Measurements from ENCODE around the gene ST8SIA6.

ST8SIA6 gene

DNA sequence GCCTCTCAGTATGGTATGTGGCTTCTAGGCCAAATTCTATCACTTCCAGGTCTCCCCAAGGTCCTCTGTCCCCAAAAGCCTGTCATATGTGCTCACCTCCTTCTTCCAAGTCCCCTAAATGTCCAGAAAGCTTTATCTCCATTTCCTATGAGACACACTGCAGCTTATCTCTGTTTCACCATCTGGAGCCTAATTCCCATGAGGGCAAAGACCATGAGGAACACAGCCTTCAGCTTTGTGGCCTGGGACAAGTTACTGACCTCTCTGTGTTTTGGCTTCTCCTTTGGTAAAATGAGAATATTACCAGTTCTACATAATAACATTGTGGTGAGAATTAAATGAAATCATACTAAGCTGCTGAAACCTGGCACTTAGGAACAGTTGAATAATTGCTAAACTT, 19.2 kb downstream of the ST8SIA6 start:
- Histone ChIP-seq H3K27me3 (ENCODE audit: low read depth, low read length) (no peaks in the 10 kb centered on the region), H3K9me3 (ENCODE audit: control insufficient read depth in 1 of 2, low read length in 2 of 2) (no peaks in the 10 kb centered on the region), H3K36me3 (ENCODE audit: control insufficient read depth in 1 of 2, insufficient read depth in 2 of 2, low read length in 2 of 2) (no peaks in the 10 kb centered on the region), H3K27ac (ENCODE audit: low read length) (no peak overlapping the region), H3K4me3 (ENCODE audit: low read depth in 1 of 2, low read length in 2 of 2) (no peak overlapping the region), H3K4me1 (ENCODE audit: control insufficient read depth in 1 of 2, insufficient read depth in 2 of 2, low read length in 2 of 2) (no peaks in the 10 kb centered on the region)

DNA sequence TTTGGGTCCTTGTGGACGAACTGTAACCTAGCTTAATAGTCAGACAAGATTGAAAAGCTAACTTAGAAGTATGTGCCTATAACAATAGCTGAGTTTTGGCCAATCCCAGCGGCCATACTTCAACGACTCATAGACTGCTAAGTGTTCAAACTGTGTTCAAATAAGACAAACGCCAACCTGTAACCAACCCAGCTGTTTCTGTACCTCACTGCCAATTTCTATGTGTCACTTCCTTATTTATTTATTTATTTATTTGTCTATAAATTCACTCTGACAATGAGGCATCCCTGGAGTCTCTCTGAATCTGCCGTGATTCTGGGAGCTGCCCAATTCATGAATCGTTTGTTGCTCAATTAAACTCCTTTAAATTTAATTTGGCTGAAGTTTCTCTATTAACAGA, 21.7 kb downstream of the ST8SIA6 start:
- Histone ChIP-seq H3K27me3 (ENCODE audit: low read depth, low read length) (no peaks in the 10 kb centered on the region), H3K9me3 (ENCODE audit: control insufficient read depth in 1 of 2, low read length in 2 of 2) (no peaks in the 10 kb centered on the region), H3K36me3 (ENCODE audit: control insufficient read depth in 1 of 2, insufficient read depth in 2 of 2, low read length in 2 of 2) (no peaks in the 10 kb centered on the region), H3K4me1 (ENCODE audit: control insufficient read depth in 1 of 2, insufficient read depth in 2 of 2, low read length in 2 of 2) (no peaks in the 10 kb centered on the region), H3K27ac (ENCODE audit: low read length) (no peak overlapping the region), H3K4me3 (ENCODE audit: low read depth in 1 of 2, low read length in 2 of 2) (no peak overlapping the region)

DNA sequence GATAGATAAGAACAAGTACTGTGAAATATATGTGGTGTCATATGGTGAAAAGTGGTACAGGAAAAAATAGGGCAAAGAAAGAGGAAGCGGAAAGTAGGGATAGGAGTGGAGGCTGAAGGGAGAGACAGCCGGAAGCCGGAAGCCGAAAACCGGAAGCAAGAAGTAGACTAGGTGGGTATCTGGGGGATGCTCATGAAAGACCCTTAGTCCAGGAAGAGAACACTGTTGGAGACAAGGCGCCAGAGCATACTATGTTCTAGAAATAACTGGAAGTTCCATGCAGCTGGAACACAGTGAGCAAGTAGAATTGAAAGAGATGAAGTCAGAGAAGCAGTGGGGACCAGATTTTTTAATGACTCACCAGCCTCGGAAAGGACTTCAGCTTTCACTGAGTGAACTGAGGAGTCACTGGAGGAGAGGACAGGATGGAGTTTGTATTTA, 22.5 kb downstream of the ST8SIA6 start:
- Histone ChIP-seq H3K27ac (ENCODE audit: low read length) (no peak overlapping the region), H3K36me3 (ENCODE audit: control insufficient read depth in 1 of 2, insufficient read depth in 2 of 2, low read length in 2 of 2) (no peaks in the 10 kb centered on the region), H3K4me1 (ENCODE audit: control insufficient read depth in 1 of 2, insufficient read depth in 2 of 2, low read length in 2 of 2) (no peaks in the 10 kb centered on the region), H3K4me3 (ENCODE audit: low read depth in 1 of 2, low read length in 2 of 2) (no peak overlapping the region), H3K9me3 (ENCODE audit: control insufficient read depth in 1 of 2, low read length in 2 of 2) (no peaks in the 10 kb centered on the region), H3K27me3 (ENCODE audit: low read depth, low read length) (no peaks in the 10 kb centered on the region)

DNA sequence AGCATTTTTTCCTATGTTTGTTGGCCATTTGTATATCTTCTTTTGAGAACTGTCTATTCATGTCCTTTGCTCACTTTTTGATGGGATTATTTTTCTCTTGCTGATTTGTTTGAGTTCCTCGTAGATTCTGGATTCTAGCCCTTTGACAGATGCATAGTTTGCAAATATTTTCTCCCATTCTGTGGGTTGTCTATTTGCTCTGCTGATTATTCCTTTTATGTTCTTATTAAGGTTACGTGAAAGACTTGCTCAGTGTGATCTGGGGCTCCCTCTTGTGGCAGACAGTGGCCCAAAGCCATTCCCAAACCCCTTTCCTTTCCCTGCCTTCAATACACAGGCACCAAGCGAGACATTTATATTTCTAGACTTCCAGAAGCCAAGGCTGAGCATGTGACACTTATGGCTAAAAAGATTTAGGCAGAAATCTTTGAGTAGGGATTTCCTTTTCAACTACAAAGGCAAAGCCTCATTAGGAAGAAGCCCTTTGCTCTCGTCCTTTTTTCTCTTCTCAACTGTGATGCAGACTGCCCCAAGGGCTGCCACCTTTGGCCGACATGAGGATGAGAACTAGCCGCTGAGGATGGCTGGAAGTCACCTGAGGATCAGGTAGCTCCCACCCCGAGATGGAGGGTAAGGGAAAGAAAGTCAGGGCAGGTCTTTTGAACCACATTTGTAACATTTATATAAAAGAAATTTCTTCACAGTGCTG, 23.6 kb downstream of the ST8SIA6 start:
- no peaks in the 10 kb centered on the region for H3K36me3 ChIP-seq (ENCODE audit: control insufficient read depth in 1 of 2, insufficient read depth in 2 of 2, low read length in 2 of 2)

DNA sequence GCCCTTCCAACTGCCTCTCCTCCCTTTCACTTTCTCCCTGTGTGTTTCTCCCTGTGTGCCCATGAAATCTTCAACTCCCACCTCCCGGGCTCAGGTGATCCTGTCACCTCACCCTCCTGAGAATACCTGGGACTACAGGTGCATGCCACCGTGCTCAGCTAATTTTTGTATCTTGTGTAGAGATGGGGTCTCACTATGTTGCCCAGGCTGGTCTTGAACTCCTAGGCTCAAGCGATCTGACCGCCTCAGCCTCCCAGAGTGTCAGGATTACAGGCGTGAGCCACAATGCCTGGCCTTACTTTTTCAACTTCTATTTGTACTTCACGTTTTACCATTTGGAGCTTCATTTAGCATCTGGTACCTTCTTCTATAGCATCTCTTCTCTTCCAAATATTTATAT, 24.9 kb downstream of the ST8SIA6 start:
- H3K27me3 ChIP-seq (ENCODE audit: low read depth, low read length): no peaks in the 10 kb centered on the region
- H3K4me1 ChIP-seq (ENCODE audit: control insufficient read depth in 1 of 2, insufficient read depth in 2 of 2, low read length in 2 of 2): no peaks in the 10 kb centered on the region
- H3K4me3 ChIP-seq (ENCODE audit: low read depth in 1 of 2, low read length in 2 of 2): no peak overlapping the region
- no peaks in the 10 kb centered on the region for H3K9me3 ChIP-seq (ENCODE audit: control insufficient read depth in 1 of 2, low read length in 2 of 2)
- H3K27ac ChIP-seq (ENCODE audit: low read length): no peak overlapping the region
- H3K36me3 ChIP-seq (ENCODE audit: control insufficient read depth in 1 of 2, insufficient read depth in 2 of 2, low read length in 2 of 2): no peaks in the 10 kb centered on the region

More for the DNA sequence above, 23.6 kb downstream of the ST8SIA6 start:
- Histone ChIP-seq H3K4me1 (ENCODE audit: control insufficient read depth in 1 of 2, insufficient read depth in 2 of 2, low read length in 2 of 2) (no peaks in the 10 kb centered on the region), H3K27ac (ENCODE audit: low read length) (no peak overlapping the region), H3K27me3 (ENCODE audit: low read depth, low read length) (no peaks in the 10 kb centered on the region), H3K9me3 (ENCODE audit: control insufficient read depth in 1 of 2, low read length in 2 of 2) (no peaks in the 10 kb centered on the region), H3K4me3 (ENCODE audit: low read depth in 1 of 2, low read length in 2 of 2) (no peak overlapping the region)

DNA sequence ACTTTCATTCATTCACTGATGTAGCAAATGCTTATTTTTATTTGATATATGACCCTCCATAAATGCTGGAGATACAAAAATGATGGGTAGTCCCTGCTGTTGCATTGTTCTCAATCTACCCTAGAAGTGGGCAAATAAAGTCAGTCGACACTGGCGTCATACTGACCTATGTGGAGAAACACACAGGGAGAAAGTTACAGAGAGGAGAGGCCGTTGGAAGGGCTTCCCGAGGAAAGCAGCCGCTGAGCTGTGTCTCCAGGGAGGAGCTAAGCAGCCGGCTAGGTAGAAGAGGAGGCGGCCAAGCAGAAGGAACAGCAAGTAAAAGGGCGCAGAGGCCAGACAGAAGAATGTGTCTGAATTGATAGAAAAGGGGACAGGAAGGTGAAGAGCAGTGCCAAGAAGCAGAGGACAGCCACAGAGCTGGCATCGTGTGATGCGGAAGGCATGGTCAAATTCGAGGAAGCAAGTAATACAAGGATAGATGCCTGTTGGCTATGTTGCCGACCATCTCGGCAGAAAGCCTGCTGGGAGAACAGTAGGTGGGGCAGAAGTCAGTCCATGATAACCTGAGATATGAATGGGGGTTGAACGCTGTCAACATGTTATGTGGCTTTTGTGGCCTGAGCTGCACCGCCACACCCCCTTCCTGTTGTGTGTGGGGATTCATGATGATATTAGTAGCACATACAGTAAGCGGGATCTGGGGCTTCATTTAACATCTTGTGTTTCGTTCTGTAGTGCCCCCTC, 25.9 kb downstream of the ST8SIA6 start:
- Histone ChIP-seq H3K4me3 (ENCODE audit: low read depth in 1 of 2, low read length in 2 of 2) (no peak overlapping the region), H3K4me1 (ENCODE audit: control insufficient read depth in 1 of 2, insufficient read depth in 2 of 2, low read length in 2 of 2) (no peaks in the 10 kb centered on the region), H3K27me3 (ENCODE audit: low read depth, low read length) (no peaks in the 10 kb centered on the region), H3K36me3 (ENCODE audit: control insufficient read depth in 1 of 2, insufficient read depth in 2 of 2, low read length in 2 of 2) (no peaks in the 10 kb centered on the region), H3K27ac (ENCODE audit: low read length) (no peak overlapping the region), H3K9me3 (ENCODE audit: control insufficient read depth in 1 of 2, low read length in 2 of 2) (no peaks in the 10 kb centered on the region)

DNA sequence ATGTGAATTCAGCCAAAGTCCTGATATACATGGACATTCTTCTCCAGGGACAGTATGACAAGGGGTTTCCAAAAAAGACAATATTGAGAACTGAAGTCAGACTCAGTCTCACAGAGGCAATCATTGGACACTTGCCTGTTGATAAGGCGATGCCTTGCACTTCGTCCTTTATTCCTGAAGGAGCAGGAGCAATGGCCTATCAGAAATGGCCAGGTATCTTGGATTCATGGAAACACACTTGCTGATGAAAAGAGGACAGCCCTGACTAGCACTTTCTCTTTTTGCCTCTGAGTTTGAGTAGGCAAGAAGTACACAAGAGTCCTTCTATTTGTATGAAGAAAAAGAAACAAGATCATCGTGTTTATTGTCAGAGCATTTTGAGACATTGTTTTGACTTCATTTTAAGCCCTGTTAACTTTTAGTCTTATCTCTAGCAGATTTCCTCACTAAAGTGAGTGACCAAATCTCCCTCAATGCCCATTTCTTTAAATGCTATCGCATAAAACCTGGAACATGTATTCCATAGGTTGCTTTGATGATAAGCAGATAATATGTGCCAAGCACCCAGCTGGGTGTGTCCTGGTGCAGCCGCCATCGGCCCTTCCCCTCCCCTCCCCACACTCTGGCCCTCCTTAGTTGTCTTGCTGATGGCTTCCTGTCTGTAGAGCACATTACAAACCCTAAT, 26.6 kb downstream of the ST8SIA6 start:
- Histone ChIP-seq H3K27ac (ENCODE audit: low read length) (no peak overlapping the region), H3K27me3 (ENCODE audit: low read depth, low read length) (no peaks in the 10 kb centered on the region), H3K4me1 (ENCODE audit: control insufficient read depth in 1 of 2, insufficient read depth in 2 of 2, low read length in 2 of 2) (no peaks in the 10 kb centered on the region), H3K36me3 (ENCODE audit: control insufficient read depth in 1 of 2, insufficient read depth in 2 of 2, low read length in 2 of 2) (no peaks in the 10 kb centered on the region), H3K4me3 (ENCODE audit: low read depth in 1 of 2, low read length in 2 of 2) (no peak overlapping the region), H3K9me3 (ENCODE audit: control insufficient read depth in 1 of 2, low read length in 2 of 2) (no peaks in the 10 kb centered on the region)

DNA sequence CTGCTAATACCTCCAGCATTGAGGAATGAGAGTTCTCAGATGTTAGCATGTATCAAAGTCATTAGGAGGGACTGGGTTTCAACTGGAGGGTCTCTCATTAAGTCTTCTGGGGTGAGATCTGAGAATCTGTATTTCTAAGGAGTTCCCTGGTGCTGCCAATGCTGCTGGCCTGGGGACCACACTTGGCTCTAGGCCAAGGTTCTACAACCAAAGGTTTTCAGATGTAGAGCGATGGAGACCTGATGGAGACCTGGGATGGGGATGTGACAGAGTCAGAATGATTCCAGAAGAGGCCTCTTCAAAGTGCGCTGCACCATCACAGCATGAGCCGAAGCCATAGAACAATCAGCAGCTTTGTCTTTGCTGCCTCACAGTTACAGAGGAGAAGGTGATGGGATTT, 27.2 kb downstream of the ST8SIA6 start:
- H3K27me3 ChIP-seq (ENCODE audit: low read depth, low read length): no peaks in the 10 kb centered on the region
- no peaks in the 10 kb centered on the region for H3K36me3 ChIP-seq (ENCODE audit: control insufficient read depth in 1 of 2, insufficient read depth in 2 of 2, low read length in 2 of 2)
- no peak overlapping the region for H3K4me3 ChIP-seq (ENCODE audit: low read depth in 1 of 2, low read length in 2 of 2)
- no peaks in the 10 kb centered on the region for H3K4me1 ChIP-seq (ENCODE audit: control insufficient read depth in 1 of 2, insufficient read depth in 2 of 2, low read length in 2 of 2)
- no peaks in the 10 kb centered on the region for H3K9me3 ChIP-seq (ENCODE audit: control insufficient read depth in 1 of 2, low read length in 2 of 2)
- no peak overlapping the region for H3K27ac ChIP-seq (ENCODE audit: low read length)

DNA sequence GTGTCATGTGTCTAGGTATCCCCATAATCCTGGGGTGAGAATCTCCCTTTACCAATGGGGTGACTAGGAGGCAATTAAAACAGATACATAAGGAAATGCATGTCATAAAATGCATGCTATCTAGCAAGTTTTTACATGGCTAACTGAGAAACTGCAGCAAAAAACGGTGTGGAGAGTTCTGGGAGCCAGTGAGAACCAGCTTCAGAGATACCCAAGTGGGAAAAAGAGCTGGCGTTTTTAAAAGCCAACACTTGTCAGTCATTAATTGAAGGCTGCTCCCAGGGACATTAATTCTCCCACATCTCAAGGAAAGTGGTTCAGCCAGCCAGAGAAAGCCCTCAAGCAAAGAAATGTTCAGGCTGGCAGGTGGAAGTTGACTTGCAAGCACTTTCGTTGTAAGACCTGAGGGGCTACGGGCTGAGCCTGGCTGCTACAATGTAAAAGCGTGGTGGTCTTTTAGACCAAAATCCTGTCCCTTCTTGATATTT, 28.1 kb downstream of the ST8SIA6 start:
- Histone ChIP-seq H3K4me3 (ENCODE audit: low read depth in 1 of 2, low read length in 2 of 2) (no peak overlapping the region), H3K27ac (ENCODE audit: low read length) (no peak overlapping the region), H3K36me3 (ENCODE audit: control insufficient read depth in 1 of 2, insufficient read depth in 2 of 2, low read length in 2 of 2) (no peaks in the 10 kb centered on the region)

DNA sequence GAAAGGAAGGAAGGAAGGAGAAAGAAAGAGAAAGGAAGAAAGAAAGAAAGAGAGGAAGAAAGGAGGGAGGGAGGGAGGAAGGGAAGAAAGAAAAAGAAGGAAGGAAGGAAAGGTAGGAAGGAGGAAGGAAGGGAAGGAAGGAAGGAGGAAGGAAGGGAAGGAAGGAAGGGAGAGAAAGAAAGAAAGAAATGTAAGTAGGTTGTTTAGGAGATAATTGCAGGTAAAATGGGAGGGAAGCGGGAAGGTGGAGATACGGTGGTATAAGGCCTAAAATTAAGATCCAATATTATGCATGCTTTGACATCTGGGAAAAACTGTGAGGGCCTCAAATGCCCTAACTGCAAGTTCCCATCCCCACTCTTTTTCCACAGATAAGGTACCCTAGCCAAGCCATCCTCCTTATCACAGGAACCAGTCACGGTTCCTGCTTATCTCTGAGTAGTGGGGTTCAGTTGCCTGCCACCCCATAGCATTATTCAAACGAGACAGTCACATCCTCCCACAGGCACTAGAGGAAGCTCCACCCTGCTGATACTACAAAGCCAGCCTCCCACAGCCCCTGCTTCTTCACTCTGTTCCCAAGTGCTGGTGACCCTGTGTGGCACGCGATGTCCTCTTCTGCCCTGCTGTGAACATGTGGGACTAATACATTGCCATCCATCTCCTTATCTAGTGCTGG, 28.7 kb downstream of the ST8SIA6 start:
- Histone ChIP-seq H3K4me3 (ENCODE audit: low read depth in 1 of 2, low read length in 2 of 2) (no peak overlapping the region), H3K36me3 (ENCODE audit: control insufficient read depth in 1 of 2, insufficient read depth in 2 of 2, low read length in 2 of 2) (no peaks in the 10 kb centered on the region), H3K9me3 (ENCODE audit: control insufficient read depth in 1 of 2, low read length in 2 of 2) (no peaks in the 10 kb centered on the region), H3K4me1 (ENCODE audit: control insufficient read depth in 1 of 2, insufficient read depth in 2 of 2, low read length in 2 of 2) (no peaks in the 10 kb centered on the region), H3K27ac (ENCODE audit: low read length) (no peak overlapping the region), H3K27me3 (ENCODE audit: low read depth, low read length) (no peaks in the 10 kb centered on the region)

More for the DNA sequence above, 28.1 kb downstream of the ST8SIA6 start:
- Histone ChIP-seq H3K9me3 (ENCODE audit: control insufficient read depth in 1 of 2, low read length in 2 of 2) (no peaks in the 10 kb centered on the region), H3K4me1 (ENCODE audit: control insufficient read depth in 1 of 2, insufficient read depth in 2 of 2, low read length in 2 of 2) (no peaks in the 10 kb centered on the region), H3K27me3 (ENCODE audit: low read depth, low read length) (no peaks in the 10 kb centered on the region)

DNA sequence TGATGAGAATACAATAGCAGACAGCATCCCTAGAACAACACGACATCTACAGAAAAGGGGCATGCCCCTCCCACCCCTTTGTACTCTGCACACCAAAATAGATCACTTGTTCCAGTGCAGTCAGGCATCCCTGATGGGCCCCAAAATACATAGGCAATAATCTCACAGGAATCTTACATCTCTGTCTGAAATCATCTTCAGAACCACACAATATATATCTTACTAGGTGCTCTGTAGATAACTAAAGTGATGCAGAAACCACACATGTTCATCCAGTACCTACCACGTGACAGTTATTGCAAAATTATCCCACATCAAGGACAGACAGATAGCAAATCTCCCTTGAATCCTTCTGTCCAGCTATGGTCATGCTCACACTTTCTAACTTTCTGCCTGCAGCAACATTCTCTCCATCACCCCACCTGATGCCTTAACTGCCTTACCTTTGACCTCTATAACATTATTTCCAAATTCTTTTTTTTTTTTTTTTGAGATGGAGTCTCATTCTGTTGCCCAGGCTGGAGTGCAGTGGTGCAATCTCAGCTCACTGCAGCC, 30.7 kb downstream of the ST8SIA6 start:
- no peak overlapping the region for H3K4me3 ChIP-seq (ENCODE audit: low read depth in 1 of 2, low read length in 2 of 2)
- H3K27ac ChIP-seq (ENCODE audit: low read length): no peak overlapping the region
- no peaks in the 10 kb centered on the region for H3K36me3 ChIP-seq (ENCODE audit: control insufficient read depth in 1 of 2, insufficient read depth in 2 of 2, low read length in 2 of 2)
- H3K9me3 ChIP-seq (ENCODE audit: control insufficient read depth in 1 of 2, low read length in 2 of 2): no peaks in the 10 kb centered on the region
- H3K27me3 ChIP-seq (ENCODE audit: low read depth, low read length): no peaks in the 10 kb centered on the region
- H3K4me1 ChIP-seq (ENCODE audit: control insufficient read depth in 1 of 2, insufficient read depth in 2 of 2, low read length in 2 of 2): no peaks in the 10 kb centered on the region

All from muscle layer of duodenum (tissue), 2 donors.